Hepatocyte (in vitro differentiated cells): Measurements from ENCODE around the gene SLC10A3. TPM values are rescaled to one million over a fixed set of nuclear protein-coding genes. Genes with fewer than 3 reads are reported as not detected.

Source experiments
- DNase-seq: peaks from one replicate; pipeline ENCODE4 v3.0.0-alpha.2; 2016; ENCODE audit warnings: low spot score
- H2AFZ ChIP-seq: fragments of 200-600 bp; sonication (generic); 2 replicates; pipeline ENCODE4 v1.6.0; 2016; ENCODE audit warnings: antibody characterized with exemption, mild to moderate bottlenecking
- H3K27ac ChIP-seq: fragments of 200-600 bp; sonication (generic); 2 replicates; pipeline ENCODE4 v1.5.1; 2016; ENCODE audit warnings: mild to moderate bottlenecking
- H3K27me3 ChIP-seq: fragments of 200-600 bp; sonication (generic); 2 replicates; pipeline ENCODE4 v1.6.1; 2016
- H3K36me3 ChIP-seq: fragments of 200-600 bp; sonication (generic); replicated peaks from 2 replicates; pipeline ENCODE4 v1.5.1; 2016; ENCODE audit warnings: low read depth; ENCODE audit not compliant: insufficient read depth
- H3K4me1 ChIP-seq: fragments of 200-600 bp; sonication (generic); 2 replicates; pipeline ENCODE4 v1.5.1; 2016; ENCODE audit warnings: mild to moderate bottlenecking, moderate library complexity; ENCODE audit not compliant: insufficient read depth
- H3K4me2 ChIP-seq: fragments of 200-600 bp; sonication (generic); 2 replicates; pipeline ENCODE4 v1.6.0; 2016
- H3K4me3 ChIP-seq: fragments of 200-600 bp; sonication (generic); 2 replicates; pipeline ENCODE4 v1.5.1; 2016; ENCODE audit warnings: mild to moderate bottlenecking
- H3K79me2 ChIP-seq: fragments of 200-600 bp; sonication (generic); 2 replicates; pipeline ENCODE4 v1.6.0; 2017; ENCODE audit warnings: mild to moderate bottlenecking
- H3K9me2 ChIP-seq: fragments of 200-600 bp; sonication (generic); replicated peaks from 2 replicates; pipeline ENCODE4 v1.6.0; 2017; ENCODE audit warnings: mild to moderate bottlenecking; ENCODE audit not compliant: insufficient read depth
- H3K9me3 ChIP-seq: fragments of 200-600 bp; sonication (generic); 2 replicates; pipeline ENCODE4 v1.5.1; 2016; ENCODE audit warnings: low read depth, mild to moderate bottlenecking
- H4K20me1 ChIP-seq: fragments of 200-600 bp; sonication (generic); 2 replicates; pipeline ENCODE4 v1.6.0; 2016; ENCODE audit warnings: mild to moderate bottlenecking; ENCODE audit not compliant: insufficient read depth, poor library complexity, severe bottlenecking
- CTCF ChIP-seq: fragments of 200-600 bp; sonication (generic); IDR thresholded peaks from 2 replicates; pipeline ENCODE4 v1.5.1; 2016; ENCODE audit warnings: antibody characterized with exemption, mild to moderate bottlenecking; ENCODE audit not compliant: poor library complexity
- EZH2 ChIP-seq: fragments of 200-600 bp; sonication (generic); IDR thresholded peaks from 2 replicates; pipeline ENCODE4 v1.6.1; 2016; ENCODE audit warnings: antibody characterized with exemption, mild to moderate bottlenecking, borderline replicate concordance
- EZH2phosphoT487 ChIP-seq: fragments of 200-600 bp; sonication (generic); IDR thresholded peaks from one replicate; pipeline ENCODE4 v1.6.1; 2018; ENCODE audit warnings: antibody characterized with exemption, mild to moderate bottlenecking, low read depth, moderate library complexity; ENCODE audit not compliant: unreplicated experiment, severe bottlenecking
- WGBS: methylation state at CpG from one replicate; pipeline ENCODE4 v1.1.6; 2016; ENCODE audit warnings: low lambda C conversion rate; ENCODE audit errors: missing lambda C conversion rate; 5-methylcytosine and 5-hydroxymethylcytosine counted together
- polyA plus RNA-seq: library from polyadenylated mRNA; unstranded; fragments of >200 nt; fragmentation: Nextera tagmentation; extraction: Ambion mirVana; gene quantifications from 2 replicates; pipeline ENCODE4 v1.2.1, GENCODE V29; 2016
- total RNA-seq: library from RNA; depleted of rRNA; stranded (reverse); fragments of >200 nt; gene quantifications from 2 replicates; pipeline ENCODE4 v1.2.3, GENCODE V29; 2014

SLC10A3 gene
- total and polyA plus RNA-seq, 2 experiments from 2014 or later: 28.8 to 48.3 TPM

- TF ChIP-seq CTCF (no peak), EZH2phosphoT487 (no peak), EZH2 (no peak)
- no peaks in the 10 kb centered on the region for H3K36me3 ChIP-seq
- H3K27ac ChIP-seq: no peak overlapping the region
Observed at GRCh38 chrX:154448484-154448883, 41.9 kb downstream of the SLC10A3 start.

GRCh38 chrX:154446430-154446829 is 44.0 kb downstream of the SLC10A3 start:
- Histone ChIP-seq H3K9me2 (no peaks in the 10 kb centered on the region), H3K4me2 (no peak overlapping the region), H4K20me1 (peaks cover 3% of the 10 kb centered on the region), H3K4me3 (no peak overlapping the region), H2AFZ (no peak overlapping the region), H3K27me3 (no peaks in the 10 kb centered on the region), H3K27ac (no peak overlapping the region), H3K36me3 (no peaks in the 10 kb centered on the region), H3K4me1 (no peaks in the 10 kb centered on the region), H3K9me3 (no peaks in the 10 kb centered on the region), H3K79me2 (peaks cover 13% of the 10 kb centered on the region)
- WGBS: 93% methylated on average over 9 of the region's 12 CpGs
- DNase-seq: no peak
- TF ChIP-seq EZH2phosphoT487 (no peak), EZH2 (no peak), CTCF (no peak)

More at GRCh38 chrX:154448484-154448883, 41.9 kb downstream of the SLC10A3 start:
- peaks cover 13% of the 10 kb centered on the region for H3K79me2 ChIP-seq
- no peaks in the 10 kb centered on the region for H3K27me3 ChIP-seq
- no peaks in the 10 kb centered on the region for H3K9me2 ChIP-seq
- no peaks in the 10 kb centered on the region for H3K9me3 ChIP-seq
- no peak overlapping the region for H3K4me2 ChIP-seq
- WGBS: 87% methylated on average over 14 of the region's 14 CpGs
- no peak overlapping the region for H2AFZ ChIP-seq
- no peak for DNase-seq
- peaks cover 3% of the 10 kb centered on the region for H4K20me1 ChIP-seq
- H3K4me3 ChIP-seq: no peak overlapping the region
- no peaks in the 10 kb centered on the region for H3K4me1 ChIP-seq

GRCh38 chrX:154445776-154446175 is 44.7 kb downstream of the SLC10A3 start:
- 90% methylated on average over 16 of the region's 16 CpGs for WGBS
- peaks cover 3% of the 10 kb centered on the region for H4K20me1 ChIP-seq
- peak overlapping the region; percentile 87 for H3K4me2 ChIP-seq
- no peaks in the 10 kb centered on the region for H3K9me3 ChIP-seq
- no peaks in the 10 kb centered on the region for H3K27me3 ChIP-seq
- no peaks in the 10 kb centered on the region for H3K36me3 ChIP-seq
- H3K79me2 ChIP-seq: peaks cover 13% of the 10 kb centered on the region
- TF ChIP-seq EZH2phosphoT487 (no peak), EZH2 (no peak)
- H2AFZ ChIP-seq: no peak overlapping the region
- no peaks in the 10 kb centered on the region for H3K9me2 ChIP-seq
- no peak for DNase-seq
- H3K4me1 ChIP-seq: no peaks in the 10 kb centered on the region
- no peak overlapping the region for H3K4me3 ChIP-seq
- H3K27ac ChIP-seq: no peak overlapping the region

GRCh38 chrX:154444755-154445246 is 45.6 kb downstream of the SLC10A3 start:
- peaks cover 3% of the 10 kb centered on the region for H4K20me1 ChIP-seq
- H3K4me1 ChIP-seq: no peaks in the 10 kb centered on the region
- no peak overlapping the region for H2AFZ ChIP-seq
- DNase-seq: no peak
- TF ChIP-seq CTCF: no peak
- TF ChIP-seq EZH2: no peak
- TF ChIP-seq EZH2phosphoT487: no peak
- no peaks in the 10 kb centered on the region for H3K27me3 ChIP-seq
- peaks cover 15% of the 10 kb centered on the region for H3K79me2 ChIP-seq
- H3K4me3 ChIP-seq: peak overlapping the region; percentile 36
- WGBS: 75% methylated on average over 13 of the region's 13 CpGs
- H3K9me3 ChIP-seq: no peaks in the 10 kb centered on the region
- no peaks in the 10 kb centered on the region for H3K36me3 ChIP-seq
- peak overlapping the region; percentile 84 for H3K27ac ChIP-seq
- peak overlapping the region; percentile 87 for H3K4me2 ChIP-seq
- H3K9me2 ChIP-seq: no peaks in the 10 kb centered on the region
